Middle frontal gyrus (tissue), 1 donor: ENCODE results near the gene ASB16.

Experiments used
- DNase-seq: peaks from one replicate; pipeline ENCODE4 v3.0.0-alpha.2; 2015; ENCODE audit warnings: low spot score; ENCODE audit errors: extremely low spot score

ASB16 gene

DNA sequence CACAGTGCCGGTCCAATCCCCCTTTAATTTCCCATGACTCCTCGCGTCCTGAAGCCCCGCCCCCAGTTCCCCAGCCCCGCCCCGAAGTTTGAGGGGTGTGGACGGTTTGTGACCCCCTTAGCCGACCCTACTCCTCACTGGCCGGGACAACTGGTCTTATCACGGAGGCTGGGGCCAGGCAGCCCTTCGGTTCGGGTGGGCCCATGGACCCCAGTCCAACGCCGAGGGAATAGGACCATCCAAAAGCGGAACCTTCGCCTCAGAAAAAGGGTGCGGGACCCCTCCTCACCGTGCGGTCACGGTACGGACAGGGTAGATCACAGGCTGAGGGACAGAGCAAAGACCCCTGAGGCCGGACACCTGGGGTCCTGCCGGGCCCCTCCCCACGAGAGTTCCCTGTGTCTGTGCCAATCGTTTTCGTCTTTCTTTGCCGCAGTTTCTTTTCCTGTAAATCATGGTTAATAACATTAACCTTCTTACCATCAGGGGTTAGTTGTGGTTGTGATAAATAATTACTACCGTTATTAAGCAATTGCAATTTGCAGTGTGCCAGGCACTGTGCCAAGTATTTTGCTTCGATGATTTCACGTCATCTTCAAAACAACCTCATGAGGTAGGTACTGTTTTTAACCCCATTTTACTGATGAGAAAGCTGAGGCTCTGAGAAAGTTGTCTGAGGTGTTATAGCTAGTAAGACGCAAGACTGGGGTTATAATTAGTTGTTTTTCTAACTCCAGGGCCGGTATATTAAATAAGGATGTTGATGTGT, 16.8 kb downstream of the ASB16 start:
- DNase-seq: no peak

DNA sequence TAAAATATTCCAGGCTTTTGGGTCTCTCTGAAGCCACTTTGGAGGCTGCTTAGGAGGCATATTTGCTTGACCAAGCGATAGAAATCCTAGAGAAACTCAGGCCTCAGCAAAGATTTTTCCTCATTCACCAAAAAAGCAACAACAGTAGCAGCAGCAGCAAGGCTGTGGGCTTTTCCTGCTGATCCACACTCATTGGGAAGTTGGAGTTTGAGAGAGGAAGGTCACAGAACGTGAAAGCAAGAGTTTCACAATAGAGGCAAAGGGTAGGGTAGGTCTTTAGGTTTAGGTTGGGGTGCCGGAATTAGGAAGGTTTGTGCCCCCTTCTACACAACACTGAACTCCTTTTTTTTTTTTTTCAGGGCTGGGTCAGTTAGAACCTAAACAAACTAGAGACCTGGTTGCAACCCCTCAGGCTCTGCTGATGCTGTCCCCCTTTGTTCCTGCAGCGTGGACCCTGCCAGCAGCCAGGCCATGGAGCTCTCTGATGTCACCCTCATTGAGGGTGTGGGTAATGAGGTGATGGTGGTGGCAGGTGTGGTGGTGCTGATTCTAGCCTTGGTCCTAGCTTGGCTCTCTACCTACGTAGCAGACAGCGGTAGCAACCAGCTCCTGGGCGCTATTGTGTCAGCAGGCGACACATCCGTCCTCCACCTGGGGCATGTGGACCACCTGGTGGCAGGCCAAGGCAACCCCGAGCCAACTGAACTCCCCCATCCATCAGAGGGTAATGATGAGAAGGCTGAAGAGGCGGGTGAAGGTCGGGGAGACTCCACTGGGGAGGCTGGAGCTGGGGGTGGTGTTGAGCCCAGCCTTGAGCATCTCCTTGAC, 18.3 kb downstream of the ASB16 start:
- no peak for DNase-seq

DNA sequence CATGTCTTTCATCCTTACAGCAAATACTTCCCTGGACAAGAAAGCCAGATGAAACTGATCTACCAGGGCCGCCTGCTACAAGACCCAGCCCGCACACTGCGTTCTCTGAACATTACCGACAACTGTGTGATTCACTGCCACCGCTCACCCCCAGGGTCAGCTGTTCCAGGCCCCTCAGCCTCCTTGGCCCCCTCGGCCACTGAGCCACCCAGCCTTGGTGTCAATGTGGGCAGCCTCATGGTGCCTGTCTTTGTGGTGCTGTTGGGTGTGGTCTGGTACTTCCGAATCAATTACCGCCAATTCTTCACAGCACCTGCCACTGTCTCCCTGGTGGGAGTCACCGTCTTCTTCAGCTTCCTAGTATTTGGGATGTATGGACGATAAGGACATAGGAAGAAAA, 20.0 kb downstream of the ASB16 start:
- no peak for DNase-seq

DNA sequence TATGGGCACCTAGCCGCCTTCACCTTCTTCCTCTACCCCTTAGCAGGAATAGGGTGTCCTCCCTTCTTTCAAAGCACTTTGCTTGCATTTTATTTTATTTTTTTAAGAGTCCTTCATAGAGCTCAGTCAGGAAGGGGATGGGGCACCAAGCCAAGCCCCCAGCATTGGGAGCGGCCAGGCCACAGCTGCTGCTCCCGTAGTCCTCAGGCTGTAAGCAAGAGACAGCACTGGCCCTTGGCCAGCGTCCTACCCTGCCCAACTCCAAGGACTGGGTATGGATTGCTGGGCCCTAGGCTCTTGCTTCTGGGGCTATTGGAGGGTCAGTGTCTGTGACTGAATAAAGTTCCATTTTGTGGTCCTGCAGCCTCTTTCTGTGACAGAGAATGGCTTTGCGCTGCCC, 20.9 kb downstream of the ASB16 start:
- no peak for DNase-seq

DNA sequence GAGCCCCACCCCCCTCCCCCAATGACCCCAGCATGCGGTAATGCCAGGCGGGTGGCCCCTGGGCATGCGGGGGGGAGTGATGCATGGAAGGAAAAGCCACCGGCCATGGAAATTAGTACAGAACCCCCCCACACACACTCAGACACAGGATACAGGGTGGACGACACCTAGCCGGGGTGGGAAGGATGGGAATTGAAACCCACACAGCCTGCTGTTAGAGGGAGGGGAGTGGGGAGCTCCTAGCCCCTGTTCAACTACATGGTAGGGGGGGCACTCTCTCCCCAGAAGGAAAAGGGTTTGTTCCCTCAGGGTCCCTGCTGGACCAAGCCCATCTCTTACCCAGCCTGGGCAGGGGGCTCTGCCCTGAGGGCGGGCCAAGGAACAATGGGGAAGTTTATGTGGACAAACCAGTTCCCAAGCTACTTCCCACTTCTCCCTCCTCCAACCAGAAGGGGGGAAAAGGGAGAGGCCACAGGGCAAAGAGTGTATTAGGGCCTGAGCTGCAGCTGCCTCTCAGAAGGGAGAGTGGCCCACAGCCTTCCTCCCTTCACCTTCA, 21.5 kb downstream of the ASB16 start:
- DNase-seq: no peak

DNA sequence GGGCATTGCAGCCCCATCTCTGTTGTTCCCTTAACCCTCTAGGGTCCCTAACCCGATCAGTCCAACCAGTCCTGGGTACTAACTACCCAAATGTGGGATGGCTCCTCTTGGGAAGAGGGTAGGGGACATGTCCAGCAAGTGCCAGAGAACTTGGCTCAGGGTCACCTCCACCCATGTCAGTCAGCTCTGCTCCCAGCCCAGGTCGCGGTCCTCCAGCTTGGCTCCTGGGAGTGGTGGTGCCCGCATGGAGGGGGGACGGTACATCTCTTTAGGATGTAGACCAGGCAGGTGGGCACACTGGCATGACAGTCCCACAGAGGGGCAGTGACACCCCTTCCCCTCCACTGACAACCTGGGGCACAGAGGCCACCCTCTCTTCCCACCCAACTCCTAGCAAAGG, 22.2 kb downstream of the ASB16 start:
- no peak for DNase-seq

DNA sequence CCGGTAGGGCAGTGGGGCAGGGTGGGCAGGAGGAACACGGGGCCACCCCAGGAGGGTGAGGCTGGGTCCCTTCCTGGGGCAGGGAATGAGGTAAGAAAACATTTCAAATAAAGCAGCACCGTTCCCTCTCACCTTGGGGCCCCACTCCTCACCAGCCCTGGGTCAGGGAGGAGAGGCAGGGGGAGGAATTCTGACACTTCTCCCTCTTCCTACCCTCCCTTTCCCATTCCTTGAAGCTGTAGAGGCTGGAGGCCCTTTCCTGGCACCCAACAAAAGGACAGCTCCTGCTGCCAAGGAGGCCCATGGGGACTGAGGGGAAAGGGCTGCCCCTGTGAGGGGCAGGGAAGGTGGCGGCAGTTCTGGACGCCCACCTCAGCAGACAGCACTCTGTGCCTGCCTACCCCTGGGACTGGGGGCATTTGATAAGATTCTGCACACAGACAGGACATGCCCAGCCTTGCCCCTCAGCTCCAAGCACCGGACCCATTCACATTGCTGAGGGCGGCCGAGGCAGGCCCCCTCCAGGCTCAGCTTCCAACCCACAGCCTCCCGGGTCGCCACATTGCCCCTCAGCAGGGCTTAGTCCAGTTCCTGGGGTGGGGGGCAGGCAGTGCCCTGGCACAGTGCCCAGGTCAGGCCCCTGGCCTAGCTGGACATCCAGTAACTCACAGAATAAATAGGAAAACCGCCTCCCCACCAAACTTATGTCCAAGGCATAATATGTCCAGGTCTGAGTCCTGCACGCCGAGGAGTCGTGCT, 23.0 kb downstream of the ASB16 start:
- no peak for DNase-seq

DNA sequence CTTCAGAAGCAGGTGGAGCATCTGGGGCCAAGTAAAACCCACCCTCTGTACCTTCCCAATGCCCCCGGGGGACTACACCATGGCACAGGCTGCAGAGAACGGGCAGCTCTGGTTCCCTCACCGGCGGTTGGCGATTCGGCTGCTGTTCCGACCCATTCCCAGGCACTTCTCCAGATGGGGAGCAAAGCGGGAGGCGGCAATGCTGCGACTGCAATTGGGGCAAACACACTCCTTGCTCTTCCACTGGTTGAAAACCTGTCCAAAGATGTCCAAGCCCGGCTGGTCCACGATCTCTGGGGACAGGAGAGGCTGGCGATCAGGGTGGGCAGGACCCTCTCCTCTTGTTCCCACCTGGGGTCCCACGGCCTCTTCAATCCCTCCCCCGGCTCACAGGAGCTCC, 26.6 kb downstream of the ASB16 start:
- no peak for DNase-seq

DNA sequence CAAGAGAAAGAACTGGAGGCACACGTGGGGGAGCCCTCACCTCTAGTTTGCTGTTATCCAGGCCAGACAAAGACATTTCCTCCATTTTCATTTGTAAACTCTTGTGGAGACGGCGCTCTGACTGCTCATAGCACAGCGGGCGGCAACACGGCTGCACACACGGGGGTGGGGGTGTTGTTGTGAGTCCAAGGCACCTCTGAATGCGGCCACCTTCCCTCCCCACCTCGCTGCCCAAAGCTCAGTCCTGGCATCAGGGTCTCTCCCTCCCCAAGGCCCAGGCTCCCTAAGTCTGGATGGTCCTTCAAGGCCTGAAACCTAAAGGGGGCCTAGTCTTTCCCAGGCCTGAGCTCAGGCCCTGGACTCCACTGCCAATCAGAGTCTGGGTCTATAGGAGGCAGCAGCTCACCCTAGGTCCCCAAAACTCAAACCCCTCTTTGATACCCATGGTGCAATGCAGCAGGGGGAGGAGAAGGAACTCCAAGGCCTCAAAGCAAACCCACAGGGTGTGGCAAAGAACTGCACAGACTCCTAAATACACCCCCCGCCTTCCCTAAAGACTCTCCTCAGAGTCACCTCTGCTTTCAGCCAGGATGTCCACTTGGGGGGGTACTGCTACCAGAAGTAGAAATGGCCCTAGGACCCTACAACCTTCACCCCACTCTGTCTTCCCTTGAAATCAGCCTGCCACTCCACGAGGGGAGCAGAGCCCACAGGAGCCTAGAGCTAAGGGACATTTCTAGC, 27.6 kb downstream of the ASB16 start:
- no peak for DNase-seq

DNA sequence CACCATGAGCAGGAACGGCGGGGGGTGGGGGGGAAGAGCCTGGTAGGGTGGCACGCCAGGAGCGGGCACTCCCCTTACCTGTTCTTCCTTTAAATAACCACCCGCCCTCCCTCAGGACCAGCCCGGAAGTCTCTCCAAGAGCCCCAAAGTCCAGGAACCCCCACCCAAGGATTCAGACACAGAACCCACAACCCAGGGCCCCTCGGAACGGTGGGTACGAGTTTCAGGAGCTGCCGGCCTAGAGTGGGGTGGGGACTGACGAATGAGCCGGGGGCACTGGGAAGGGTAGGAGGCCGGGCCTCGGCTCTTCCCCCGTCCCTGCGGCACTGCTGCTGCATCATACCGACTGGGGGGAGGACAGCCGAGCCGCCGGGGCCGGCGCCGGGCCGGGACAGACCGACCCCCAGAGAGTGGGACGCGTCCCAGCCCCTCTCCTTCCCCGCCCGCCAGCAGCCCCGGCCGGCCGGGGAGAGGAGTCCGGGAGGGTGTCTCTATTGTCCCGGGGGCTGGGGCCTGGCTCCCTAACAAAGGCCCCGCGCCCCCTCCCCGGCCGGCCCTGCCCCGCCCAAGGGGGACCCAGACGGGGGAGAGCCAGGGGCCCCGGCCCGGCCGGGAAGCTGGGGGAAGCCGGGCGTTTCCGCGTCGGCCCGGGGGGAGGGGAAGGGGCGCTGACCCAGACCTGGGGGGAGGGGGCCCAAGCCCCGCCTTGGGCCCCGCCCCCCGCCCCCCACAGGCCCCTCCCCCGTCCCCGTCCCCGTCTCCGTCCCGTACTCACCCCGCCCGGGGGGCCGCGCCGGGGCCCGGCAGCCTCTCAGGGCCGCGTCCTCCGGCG, 28.4 kb downstream of the ASB16 start:
- no peak for DNase-seq

DNA sequence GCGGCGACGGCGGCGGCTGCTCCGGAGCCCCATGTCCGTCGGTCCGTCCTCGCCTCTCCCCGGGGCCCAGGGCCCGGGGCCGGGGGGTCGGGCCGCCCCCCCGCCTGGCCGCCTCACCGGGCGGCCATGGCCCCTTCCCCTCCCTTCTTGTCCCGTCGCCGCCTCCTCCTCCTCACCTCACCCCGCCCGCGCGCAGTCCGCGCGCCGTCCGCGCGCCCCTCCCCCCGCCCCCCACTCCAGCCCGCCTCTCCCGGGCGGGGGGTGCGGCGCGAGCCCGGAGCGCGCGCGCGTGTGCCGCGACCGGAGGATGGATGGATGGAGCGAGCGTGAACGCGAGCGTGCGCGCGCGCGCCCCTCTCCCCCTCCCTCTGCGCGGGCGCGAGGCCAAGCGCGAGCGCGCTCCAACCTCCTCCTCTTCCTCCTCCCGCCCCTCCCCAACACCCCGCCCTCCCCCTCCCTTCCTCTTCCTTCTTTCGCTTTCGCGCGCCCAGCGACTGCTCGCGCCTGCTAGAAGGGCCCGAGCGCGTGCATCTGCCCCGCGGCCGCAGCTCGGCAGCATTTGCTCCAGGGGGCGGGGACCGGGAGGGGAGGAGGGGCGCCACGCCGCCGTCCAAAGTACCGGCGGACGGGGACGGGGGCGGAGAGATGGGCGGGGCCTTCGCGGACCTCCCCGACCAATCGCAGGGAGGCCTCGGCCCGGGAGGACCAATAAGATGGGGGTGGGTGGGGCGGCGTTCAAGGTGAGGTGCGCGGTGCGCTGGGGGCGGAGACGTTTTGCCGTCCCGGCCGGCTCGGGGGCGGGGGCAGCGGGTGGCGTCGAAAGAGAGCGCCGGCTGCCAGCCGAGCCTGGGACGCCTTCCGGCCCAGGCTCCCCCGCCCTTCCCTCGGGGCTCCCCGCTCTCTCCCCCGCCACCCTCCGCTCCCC, 29.3 kb downstream of the ASB16 start, which contains the start of gene ATXN7L3:
Gene ATXN7L3 (minus strand): TSS at position 332 of the 925 bp plus-strand sequence. CDS start 1,814 bp downstream, outside the sequence.
- peak; percentile 85 for DNase-seq

DNA sequence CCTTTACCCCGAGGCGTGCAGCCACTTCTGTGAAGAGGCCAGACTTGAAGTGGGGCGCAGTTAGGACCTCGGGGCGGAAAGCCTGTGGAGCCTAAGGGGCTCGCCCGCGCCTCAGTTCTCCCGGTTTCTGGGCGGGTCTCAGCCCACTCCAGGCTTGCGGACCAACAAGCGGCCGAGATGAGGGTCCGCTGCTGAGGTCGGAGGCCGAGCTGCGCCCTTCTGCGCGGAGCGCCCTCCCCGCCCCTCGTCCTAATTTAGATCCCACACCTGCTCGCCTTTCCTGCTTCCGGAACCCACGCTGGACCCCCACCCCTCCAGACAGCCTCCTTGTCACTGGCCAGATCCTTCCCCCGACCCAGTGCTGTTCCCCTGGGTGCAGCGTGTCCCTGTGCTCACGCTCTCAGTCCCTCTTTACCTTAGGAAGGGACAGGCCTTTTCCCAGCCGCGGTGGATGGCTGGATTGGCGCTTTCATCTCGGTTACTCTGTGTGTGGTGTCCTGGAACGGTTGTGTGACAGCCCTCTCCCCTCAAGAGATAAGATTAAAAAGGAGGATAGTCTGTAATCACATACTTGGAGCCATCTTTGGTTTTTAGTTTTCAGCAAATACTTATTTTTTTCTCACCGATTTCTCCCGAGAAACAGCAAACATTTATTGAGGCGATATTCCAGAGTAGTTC, 30.1 kb downstream of the ASB16 start:
- no peak for DNase-seq

DNA sequence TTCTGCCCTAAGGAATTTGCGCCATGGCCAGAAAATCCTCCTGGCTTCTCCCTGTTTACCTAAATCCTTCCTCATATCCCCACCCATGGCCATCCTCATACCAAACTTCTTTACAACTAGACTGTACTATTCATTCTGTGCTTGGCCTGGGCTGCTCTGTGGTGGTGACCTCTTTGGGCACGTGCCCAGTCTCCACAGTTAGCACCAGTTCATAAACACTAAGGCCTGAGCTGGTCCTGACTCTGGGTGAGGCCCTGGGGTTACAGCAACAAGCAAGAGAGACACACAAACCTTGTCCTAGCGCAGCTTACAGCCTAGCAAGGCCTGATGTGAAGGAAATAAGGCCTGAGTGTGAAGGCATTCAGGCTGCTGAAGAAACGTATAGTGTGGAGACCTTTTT, 32.3 kb downstream of the ASB16 start:
- no peak for DNase-seq

DNA sequence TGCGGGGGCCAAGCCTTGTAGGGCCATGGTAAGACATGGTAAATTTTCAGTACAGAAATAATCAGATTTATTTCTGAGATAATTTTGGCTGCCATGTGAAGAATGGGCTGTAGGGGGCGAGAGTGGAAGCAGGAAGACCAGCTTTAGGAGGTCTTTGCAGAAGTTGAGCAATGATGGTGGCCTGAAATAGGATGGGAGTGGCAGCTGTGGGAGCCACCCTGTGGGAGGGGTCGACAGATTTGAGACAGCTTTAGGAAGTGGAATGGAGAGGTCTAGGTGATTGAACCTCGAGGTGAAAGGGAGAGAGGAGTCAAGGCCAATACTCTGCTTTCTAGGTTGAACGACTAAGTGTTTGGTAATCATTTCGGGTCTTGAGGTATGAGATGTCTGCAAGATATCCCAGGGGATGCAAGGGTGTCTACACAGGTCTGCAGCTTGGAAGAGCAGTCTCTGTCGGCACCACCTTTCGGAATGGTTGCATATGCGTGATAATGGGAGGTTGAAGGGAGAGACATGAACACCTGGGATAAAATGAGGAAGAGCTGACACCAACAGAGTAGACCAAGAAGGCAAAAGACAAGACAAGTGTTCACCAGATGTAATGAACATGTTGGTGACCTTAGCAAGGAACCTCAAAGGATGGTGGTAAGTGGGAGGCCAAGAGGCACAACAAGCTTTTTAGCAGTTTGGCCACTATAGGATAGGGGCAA, 33.4 kb downstream of the ASB16 start:
- DNase-seq: no peak

DNA sequence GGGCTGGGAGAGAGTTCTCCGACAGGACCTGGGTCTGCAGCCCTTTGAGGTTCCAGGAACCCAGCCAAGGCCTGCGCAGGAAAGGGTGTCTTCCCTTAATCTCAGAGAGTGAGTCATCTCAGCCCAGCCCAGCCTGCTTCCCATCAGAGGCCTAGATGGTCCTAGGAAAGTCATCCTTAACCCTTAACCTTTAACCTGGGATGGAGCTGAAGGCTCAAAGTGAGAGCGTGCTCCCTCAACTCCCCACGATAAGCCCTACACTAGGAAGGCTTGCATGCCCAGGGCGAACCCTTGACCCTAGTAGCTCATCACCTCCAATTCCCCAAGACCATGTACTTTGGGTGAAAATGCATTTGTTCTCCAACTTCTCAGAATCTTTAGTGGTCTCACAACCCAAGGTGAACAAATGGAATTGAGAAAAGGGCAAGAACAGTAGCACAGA, 34.0 kb downstream of the ASB16 start:
- no peak for DNase-seq

DNA sequence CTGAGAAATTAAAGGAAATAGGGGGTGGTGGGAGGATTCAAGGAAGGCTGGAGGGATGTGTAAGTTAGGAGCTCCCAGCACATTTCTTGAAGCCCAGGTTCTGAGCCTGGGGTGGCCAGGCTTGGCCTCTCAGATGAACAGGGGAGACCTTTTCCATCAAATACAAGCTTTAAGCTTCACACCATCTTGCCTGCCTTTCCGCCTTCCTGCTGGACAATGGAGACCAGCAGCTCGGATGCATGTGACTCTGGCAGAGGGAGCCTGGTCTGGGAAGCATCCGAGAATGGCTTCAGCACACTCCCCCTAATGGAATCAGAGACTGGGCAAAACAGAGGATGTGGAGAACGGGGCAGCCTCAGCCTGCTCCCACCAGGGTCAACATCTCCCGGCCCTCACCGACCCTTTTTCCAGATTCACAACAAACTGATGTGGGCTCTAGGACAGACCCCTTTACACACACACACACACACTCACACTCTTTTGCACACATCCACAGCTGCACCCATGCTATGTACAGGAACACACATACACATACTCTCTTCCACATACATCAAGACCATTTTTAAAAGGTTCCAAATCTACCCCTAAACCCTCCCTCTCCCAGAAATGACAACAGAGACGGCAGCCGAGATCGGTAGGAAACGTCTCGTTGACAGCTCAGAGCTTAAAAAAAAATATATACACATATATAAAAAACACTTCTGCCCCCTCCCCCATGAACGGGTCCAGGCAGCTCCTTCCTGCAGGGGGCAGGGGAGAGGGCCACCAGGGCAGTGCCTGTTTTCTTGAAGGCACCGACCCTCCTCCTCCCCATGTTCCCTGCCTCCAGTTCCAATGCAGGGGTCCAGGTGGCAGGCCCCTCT, 35.7 kb downstream of the ASB16 start:
- DNase-seq: no peak

DNA sequence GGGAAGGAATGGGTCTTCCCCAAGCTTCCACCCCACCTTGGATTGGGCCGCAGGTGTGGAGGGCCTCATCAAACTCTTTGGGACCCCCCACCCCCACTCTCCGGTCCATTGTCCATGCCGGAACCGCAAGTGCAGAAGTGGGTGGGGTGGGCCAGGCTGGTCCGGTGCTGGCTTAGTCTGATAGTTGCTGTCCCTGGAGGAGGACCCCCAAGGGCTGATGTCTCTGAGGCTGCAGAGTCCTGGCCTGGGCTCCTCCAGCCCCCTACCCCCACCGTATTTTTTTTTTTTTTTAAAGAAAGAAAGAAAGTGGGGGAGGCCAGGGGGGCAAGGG, 36.3 kb downstream of the ASB16 start:
- DNase-seq: no peak
